K562 (cell line): Measurements from ENCODE around the gene AHI1. TPM values are rescaled to one million over a fixed set of nuclear protein-coding genes. Genes with fewer than 3 reads are reported as not detected.

Experiments
- CHD7 ChIP-seq: fragments of 200-600 bp; sonication (generic); IDR thresholded peaks from one replicate; pipeline ENCODE4 v1.6.1; 2012; ENCODE audit warnings: mild to moderate bottlenecking, low read depth, low read length, inconsistent platforms
- ETV6 ChIP-seq, 3 experiments: fragments of 150-350 bp in 1 of 3; sonication (generic) in 1 of 3; formaldehyde crosslinking in 1 of 3; IDR thresholded peaks; 2 replicates each; pipeline versions ENCODE4 v1.6.1 to v1.8.0; 2014 to 2022; ENCODE audit warnings: borderline replicate concordance in 2 of 3, low read depth in 2 of 3, antibody characterized with exemption in 1 of 3, low read length in 1 of 3, mild to moderate bottlenecking in 1 of 3, missing genetic modification reagents in 1 of 3
- FOXJ3 ChIP-seq: sonication (generic); formaldehyde crosslinking; IDR thresholded peaks from 2 replicates; pipeline ENCODE4 v1.4.0; 2020; ENCODE audit warnings: mild to moderate bottlenecking, missing genetic modification reagents
- FOXK2 ChIP-seq, 2 experiments: fragments of 450-650 bp; IDR thresholded peaks in 1 of 2; conservative IDR thresholded peaks in 1 of 2; 2 replicates each; pipeline ENCODE4 v1.6.1; 2016; ENCODE audit warnings: low read depth in 2 of 2, mild to moderate bottlenecking in 1 of 2
- GABPB1 ChIP-seq: sonication (generic); formaldehyde crosslinking; IDR thresholded peaks from 2 replicates; pipeline ENCODE4 v1.8.0; 2022; ENCODE audit warnings: mild to moderate bottlenecking, missing genetic modification reagents
- KAT8 ChIP-seq: fragments of 450-650 bp; IDR thresholded peaks from 2 replicates; pipeline ENCODE4 v1.6.1; 2016; ENCODE audit warnings: low read depth, mild to moderate bottlenecking
- KDM4B ChIP-seq, 2 experiments: fragments of 450-650 bp in 1 of 2; sonication (generic) in 1 of 2; IDR thresholded peaks; 2 replicates each; pipeline ENCODE4 v1.6.1; 2016 to 2017; ENCODE audit warnings: borderline replicate concordance in 2 of 2, antibody characterized with exemption in 1 of 2, low read depth in 1 of 2, mild to moderate bottlenecking in 1 of 2
- NELFE ChIP-seq: IDR thresholded peaks from 2 replicates; pipeline ENCODE4 v1.6.1; 2011; ENCODE audit warnings: mild to moderate bottlenecking; ENCODE audit not compliant: insufficient read depth, insufficient read length
- SMAD3 ChIP-seq: fragments of 450-650 bp; formaldehyde crosslinking; conservative IDR thresholded peaks from 2 replicates; pipeline ENCODE4 v1.4.0; 2020; ENCODE audit warnings: mild to moderate bottlenecking
- STAT5B ChIP-seq: fragments of 250-450 bp; sonication (Bioruptor Pico); IDR thresholded peaks from 2 replicates; pipeline ENCODE4 v1.8.0; 2021; ENCODE audit warnings: mild to moderate bottlenecking, inconsistent platforms
- ZKSCAN8 ChIP-seq: fragments of 200-800 bp; sonication (Bioruptor generic); IDR thresholded peaks from 2 replicates; pipeline ENCODE4 v1.6.1; 2016; ENCODE audit warnings: missing genetic modification characterization, missing compliant biosample characterization
- ZNF445 ChIP-seq: fragments of 250-450 bp; sonication (Bioruptor Pico); IDR thresholded peaks from 2 replicates; pipeline ENCODE4 v1.4.0; 2020; ENCODE audit warnings: low read depth, mild to moderate bottlenecking, moderate library complexity
- ZNF589 ChIP-seq: fragments of 200-800 bp; sonication (Bioruptor generic); IDR thresholded peaks from 2 replicates; pipeline ENCODE4 v1.6.1; 2016; ENCODE audit warnings: low read depth, missing genetic modification characterization, missing compliant biosample characterization
- polyA plus RNA-seq, 8 experiments: library from polyadenylated mRNA; depleted of rRNA in 4 of 8; stranded (reverse) in 5 of 8; unstranded in 3 of 8; fragments of >200 nt; fragmentation: Nextera tagmentation in 2 of 8; fragmentation: Illumina TruSeq in 1 of 8; extraction: Ambion mirVana in 2 of 8; extraction: Trizol in 1 of 8; gene quantifications; 2 replicates each; pipeline versions ENCODE4 v1.2.1 to v1.2.3, GENCODE V29; 2011 to 2014; ENCODE audit warnings: inconsistent platforms in 1 of 8, missing spikeins in 1 of 8
- total RNA-seq, 7 experiments: library from RNA; depleted of rRNA in 6 of 7; stranded (reverse); fragments of >200 nt in 6 of 7; fragmentation: Illumina TruSeq in 2 of 7; extraction: Trizol in 2 of 7; gene quantifications; 2 replicates each; pipeline versions ENCODE4 v1.2.1 to v1.2.3, GENCODE V29; 2011 to 2021; ENCODE audit warnings: low replicate concordance in 1 of 7

AHI1 gene
- total and polyA plus RNA-seq, 9 of the 15 experiments (the other 6 are each of a cell fraction or from before 2014, with no cell fraction given) = 24.7 to 54.9 (median 32.2) TPM

GRCh38 chr6:135323202-135323668 lies 174.3 kb downstream of the AHI1 start (continued):
- TF ChIP-seq CHD7 (no peak), NELFE (no peak), KAT8 (no peak), GABPB1 (peak; percentile 65; the same call in 1 of the 2 replicates), ZNF589 (CRISPR knock-in tag) (peak; percentile 99), FOXJ3 (CRISPR knock-in tag) (no peak), ZNF445 (0 out of 2 replicates have a peak, but pooled peaks have one; percentile 81), ETV6 (IDR thresholded peaks at IDR 0.05; ENCODE audit: borderline replicate concordance in 1 of 2, low read depth in 2 of 2, low read length in 1 of 2) (peak; percentile 63 to 98; a peak in 3 of 4 replicates), ETV6 (CRISPR knock-in tag; IDR thresholded peaks at IDR 0.05; ENCODE audit: borderline replicate concordance) (no peak), KDM4B (IDR thresholded peaks at IDR 0.05; ENCODE audit: borderline replicate concordance in 2 of 2, low read depth in 1 of 2) (no peak), STAT5B (CRISPR knock-in tag) (no peak), ZKSCAN8 (CRISPR knock-in tag) (peak; percentile 91), FOXK2 (conservative IDR thresholded peaks at IDR 0.05 in 1 of 2, IDR thresholded peaks at IDR 0.05 in 1 of 2; ENCODE audit: low read depth in 2 of 2) (peak; percentile 66 to 70), SMAD3 (CRISPR knock-in tag) (peak; percentile 96)
